ENCODE data around the gene RC3H1.
"Not testable (repeated sequence)": the region's sequence is repeated elsewhere in the genome, so short reads cannot be mapped to it uniquely, and the experiment has no call there.

The RC3H1 gene

DNA sequence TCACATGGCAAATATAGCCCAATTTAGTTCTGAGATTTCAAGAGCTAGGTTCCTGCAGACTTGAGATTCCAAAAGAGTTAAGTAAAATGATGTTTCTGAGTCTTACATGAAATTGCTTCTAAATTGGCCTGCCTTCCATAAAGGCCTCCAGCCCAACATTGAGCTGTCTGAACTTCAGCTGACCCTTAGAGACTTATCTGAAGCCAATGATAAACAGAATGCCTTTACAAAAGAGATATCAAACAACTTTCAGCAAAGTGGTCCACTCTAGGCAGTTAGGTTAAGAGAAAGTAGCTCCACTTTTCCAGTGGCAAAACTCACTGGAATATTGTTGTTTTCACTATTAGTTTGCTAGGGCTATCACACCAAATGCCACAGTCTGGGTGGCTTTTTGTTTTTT, 6.3 kb upstream of the RC3H1 start:
- DNase-seq (ENCODE audit: low read depth in 3 of 3) = no peak

DNA sequence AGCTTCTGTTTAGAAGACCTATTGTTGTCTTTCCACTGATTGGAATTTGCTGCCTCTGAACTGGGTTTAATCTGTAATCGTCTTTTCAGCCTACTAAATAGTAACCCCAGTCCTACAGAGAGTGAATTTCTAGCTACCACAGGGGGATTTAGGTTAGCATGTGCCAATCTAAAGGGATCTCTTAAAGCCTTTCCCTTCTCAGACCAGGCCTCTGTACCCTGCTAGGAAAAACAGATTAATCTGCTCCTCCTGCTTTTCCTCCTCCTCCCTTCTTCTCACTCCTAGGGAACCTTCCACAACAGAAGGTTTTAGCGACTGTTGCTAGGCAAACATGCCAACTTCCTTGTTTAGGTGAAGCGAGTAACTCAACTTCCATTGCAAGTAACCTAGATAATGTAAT, 1.3 kb upstream of the RC3H1 start:
- no peak for DNase-seq (ENCODE audit: low read depth in 3 of 3)

DNA sequence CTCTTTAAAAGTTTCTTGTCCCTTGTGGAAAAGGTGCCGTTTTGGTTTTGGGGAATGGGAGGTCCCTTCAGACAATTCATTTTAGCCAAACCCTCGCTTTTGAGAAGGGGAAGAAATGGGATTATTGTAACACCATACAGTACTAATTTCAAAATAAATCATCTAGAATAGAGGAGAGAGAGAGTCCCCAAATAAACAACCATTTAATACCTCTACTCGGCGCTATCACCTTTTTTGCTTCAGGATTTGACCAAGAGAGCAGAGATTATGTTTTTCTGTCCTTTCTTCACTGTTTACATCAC, 770 bp upstream of the RC3H1 start:
- no peak for DNase-seq (ENCODE audit: low read depth in 3 of 3)

DNA sequence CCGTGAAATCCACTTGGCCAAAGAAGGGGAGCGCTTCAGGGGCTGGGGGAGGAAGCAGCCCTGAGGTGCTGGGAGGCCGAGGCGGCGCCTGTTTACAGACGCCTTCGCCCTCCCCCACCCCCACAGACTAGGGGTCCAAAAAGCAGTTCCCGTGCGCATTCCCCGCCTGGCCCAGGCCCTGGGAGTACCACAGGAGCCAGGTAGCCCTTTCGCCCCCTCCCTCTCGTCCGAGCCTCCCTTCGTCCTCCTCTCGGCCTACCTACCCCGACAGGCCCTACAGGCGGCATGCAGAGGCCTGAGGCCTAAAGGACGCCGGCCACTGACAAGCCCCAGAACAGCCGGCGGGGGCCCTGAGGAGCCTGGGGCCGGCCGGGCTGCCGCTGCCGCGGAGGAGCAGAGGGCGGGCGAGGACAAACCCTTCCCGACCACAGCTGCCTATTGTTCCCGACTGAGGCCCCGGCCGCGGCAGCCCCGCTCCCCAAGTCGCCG, 522 bp downstream of the RC3H1 start:
- peak in 2 of 3 experiments; percentile 13 to 17 for DNase-seq (ENCODE audit: low read depth in 3 of 3)

DNA sequence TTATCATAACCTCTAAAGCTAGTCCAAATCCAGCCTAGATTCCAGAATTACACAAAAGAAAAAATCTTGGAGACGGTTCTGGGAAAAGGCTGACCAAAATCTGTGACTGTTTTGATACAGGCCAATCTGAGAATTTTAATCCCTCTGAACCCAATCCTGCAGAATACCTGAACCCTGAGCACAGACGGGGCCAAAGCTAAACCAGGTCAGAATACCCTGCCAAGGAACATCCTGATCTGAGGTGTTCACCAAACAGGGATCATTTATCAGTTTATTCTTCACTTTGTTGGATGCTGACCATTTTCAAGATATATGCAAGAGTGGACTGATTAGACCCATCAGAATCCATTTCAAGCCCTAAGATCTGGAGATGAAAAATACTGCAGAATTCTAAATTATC, 3.6 kb downstream of the RC3H1 start:
- no peak for DNase-seq (ENCODE audit: low read depth in 3 of 3)

DNA sequence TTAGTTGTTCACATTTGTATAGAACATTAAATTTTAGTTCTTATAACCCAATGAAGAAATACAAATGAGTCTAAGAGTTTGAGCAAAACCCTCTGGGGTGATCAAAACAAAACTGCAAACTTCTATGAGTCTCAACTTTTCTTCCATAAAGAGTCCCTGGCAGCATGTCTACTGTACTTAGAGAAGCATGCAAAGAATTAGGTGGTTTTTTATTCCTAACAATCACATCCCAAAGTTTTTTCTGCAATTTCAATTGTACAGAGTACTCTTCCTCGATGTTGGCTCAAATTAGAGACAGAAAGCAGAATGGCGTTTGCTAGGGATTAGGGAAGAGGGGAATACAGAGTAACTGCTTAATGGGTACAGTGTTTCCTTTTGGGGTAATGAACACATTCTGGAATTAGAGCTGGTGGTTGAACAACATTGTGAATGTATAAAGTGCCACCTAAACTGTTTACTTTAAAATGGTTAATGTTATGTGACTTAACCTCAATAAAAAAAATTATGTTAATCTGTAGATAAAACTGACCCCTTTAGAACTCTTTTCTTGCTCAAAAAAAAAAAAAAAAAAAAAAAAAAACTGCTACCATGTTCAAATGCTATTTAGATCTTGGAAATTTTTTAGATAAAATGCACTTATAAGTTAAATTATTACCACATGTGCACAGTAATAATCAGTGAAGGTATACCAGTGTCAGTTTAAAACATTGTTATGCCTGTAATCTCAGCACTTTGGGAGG, 4.8 kb downstream of the RC3H1 start:
- DNase-seq (ENCODE audit: low read depth in 3 of 3) = no peak

DNA sequence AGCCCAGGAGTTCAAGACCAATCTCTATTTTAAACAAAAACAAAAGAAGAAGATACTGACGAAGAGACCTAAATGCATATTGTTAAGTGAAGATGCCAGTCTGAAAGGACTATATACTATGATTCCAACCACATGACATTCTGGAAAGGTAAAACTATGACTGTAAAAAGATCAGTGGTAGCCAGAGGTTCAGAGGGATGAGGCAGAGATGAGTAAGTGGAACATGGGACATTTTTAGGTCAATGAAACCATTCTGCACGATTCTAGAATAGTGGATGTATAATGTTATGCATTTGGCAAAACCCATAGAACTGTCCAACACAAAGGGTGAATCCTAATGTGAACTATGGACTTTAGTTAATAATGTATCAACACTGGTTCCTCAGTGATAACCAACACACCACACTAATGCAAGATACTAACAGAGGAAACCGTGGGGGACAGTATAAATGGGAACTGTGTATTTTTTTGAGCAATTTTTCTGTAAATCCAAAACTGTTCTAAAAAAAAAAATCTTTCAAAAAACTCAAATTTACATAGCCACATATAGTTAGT, 8.2 kb downstream of the RC3H1 start:
- DNase-seq (ENCODE audit: low read depth in 3 of 3) = no peak

DNA sequence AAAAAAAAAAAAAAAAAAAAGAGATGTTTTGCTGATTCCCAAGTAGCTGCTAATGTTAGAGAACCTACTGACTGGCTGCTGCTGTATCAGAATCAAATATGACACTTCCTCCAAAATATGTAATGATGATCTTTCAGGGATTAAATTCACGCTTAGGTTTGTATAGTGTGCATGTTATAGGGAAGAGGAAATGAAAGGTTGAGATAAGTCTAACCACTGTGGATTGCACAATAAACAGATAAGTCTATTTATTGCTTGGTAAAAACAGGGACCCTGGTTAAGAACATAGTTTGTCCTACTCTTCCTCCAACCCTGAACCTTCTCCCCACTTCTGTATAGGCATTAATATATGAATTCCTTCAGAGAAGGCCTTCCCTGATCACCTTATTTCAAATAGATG, 13.2 kb downstream of the RC3H1 start:
- DNase-seq (ENCODE audit: low read depth in 3 of 3) = no peak

DNA sequence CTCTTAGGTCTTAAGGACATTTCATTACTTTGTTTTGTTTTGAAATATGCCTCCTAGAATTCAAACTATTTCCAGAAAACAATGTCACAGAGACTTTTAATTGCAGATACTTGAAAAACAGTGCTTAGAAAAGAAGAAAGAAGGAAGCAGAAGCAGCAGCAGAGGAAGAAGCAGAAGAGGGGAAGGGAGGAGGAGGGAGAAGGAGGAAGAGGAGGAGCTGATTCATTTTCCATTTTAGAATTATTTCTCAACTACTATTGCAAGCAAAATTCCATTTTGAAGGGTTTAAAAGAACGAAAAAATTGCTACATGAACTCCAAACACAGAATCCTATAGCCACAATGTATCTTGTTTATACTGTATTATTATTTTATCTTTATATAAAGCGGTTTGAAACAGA, 13.9 kb downstream of the RC3H1 start:
- DNase-seq (ENCODE audit: low read depth in 3 of 3) = no peak

DNA sequence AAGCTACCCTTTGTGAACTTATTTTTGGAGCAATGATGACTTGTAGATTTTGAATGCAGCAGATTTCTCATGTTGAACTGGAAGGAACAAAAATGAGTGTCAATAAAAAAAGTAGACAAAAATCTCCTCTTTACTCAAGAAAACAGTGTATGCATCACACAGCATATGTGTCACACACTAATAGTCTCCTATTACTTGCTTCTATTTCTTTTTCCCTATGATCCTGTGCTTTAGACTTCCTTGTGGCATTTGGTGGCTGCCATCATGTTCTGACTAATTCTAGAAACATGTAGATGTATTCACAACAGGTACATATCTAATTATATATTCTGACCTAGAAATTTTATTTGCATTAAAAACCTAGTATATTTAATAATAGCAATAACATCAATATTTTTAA, 14.3 kb downstream of the RC3H1 start:
- DNase-seq (ENCODE audit: low read depth in 3 of 3) = no peak

DNA sequence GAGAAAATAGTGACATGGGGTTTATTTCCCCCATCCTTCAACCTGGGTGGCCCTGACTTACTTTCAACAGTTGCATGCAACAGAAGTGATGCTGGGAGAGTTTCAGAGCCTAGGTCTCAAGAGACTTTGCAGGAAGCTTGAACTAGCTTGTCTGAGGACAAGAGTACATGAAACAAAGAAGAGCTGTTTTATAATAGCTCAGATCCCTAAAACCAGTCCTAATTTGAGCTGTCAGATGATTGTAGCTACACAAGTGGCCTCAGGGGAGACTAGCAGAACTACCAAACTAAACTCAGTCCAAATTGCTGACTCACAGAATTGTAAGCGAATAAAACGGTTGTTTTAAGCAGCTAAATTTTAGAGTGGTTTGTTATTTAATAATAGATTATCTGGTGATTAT, 17.1 kb downstream of the RC3H1 start:
- no peak for DNase-seq (ENCODE audit: low read depth in 3 of 3)

DNA sequence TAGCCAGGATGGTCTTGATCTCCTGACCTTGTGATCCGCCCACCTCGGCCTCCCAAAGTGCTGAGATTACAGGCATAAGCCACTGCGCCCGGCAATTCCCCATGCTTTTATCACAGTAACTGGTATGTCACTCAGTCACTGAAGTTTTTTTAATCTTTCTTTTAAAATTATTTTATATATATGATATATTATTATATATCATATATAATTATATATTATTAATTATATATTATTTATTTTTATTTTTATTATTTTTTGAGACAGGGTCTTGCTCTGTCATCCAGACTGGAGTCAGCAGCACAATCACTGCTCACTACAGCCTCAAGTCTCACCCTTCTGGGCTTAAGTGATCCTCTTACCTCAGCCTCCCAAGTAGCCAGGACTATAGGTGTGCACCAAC, 18.3 kb downstream of the RC3H1 start:
- DNase-seq (ENCODE audit: low read depth in 3 of 3) = no peak

DNA sequence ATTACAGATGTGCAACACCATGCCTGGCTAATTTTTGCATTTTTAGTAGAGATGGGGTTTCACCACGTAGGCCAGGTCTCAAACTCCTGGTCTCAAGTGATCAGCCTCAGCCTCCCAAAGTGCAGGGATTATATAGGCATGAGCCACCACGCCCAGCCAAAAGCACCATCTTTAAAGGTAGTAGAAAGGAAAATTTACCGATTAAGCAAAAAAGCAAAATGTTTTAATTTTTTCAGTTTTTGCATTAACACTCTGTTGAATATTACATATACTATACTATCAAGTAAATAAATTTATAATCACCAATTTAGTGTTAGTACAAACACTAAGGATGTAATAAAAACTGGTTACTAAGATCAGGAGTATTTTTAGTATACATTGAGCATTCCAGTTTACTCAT, 20.6 kb downstream of the RC3H1 start:
- no peak for DNase-seq (ENCODE audit: low read depth in 3 of 3)

DNA sequence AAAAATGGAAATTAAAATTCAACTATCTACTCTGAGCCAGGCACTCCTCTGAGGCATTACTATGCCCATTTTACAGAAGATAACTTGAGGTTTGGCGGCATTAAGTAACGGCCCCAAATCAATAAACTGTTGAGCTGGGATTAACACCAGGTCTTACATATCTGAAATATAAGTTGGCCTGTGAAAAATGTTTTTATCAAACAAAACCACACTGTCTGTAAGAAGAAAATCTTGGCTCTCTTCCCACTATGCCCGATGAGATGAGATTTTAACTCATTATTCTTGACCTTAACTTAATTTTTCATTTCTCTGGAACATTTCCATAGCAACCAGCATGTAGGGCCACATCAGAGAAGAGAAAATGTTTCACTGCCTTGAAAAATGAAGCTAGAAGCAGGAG, 21.8 kb downstream of the RC3H1 start:
- no peak for DNase-seq (ENCODE audit: low read depth in 3 of 3)

DNA sequence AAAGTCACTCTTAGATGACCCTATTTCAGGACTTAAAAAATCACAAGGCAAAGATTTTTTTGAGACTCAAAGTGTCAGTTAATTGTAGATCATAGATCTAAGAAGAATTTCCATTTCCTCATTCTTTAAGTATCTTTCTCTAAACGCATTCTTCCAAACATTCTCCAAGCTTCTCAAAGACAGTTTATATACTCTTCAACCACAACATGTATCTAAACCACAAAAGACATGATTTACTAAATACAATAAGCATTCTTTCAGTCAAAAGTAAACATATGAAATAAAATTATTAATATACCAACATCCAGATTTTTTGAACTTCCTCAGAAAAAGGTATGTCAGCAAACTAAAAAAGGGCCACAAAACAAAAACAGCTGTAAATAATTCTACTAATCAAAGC, 24.4 kb downstream of the RC3H1 start:
- DNase-seq (ENCODE audit: low read depth in 3 of 3) = no peak

DNA sequence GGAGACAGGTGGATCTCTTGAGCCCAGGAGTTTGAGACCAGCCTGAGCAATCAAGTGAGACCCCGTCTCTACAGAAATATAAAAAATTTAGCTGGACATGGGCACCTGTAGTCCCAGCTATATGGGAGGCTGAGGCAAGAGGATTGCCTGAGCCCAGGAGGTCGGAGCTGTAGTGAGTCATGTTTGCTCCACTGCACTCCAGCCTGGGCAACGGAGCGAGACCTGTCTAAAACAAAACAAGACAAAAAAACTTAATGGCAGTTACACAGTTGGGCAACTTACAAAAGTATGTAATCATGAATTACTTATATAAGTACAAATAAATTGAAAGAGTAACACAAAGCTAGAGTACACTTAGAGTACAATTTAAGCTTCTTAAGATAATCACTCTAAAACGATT, 25.2 kb downstream of the RC3H1 start:
- no peak for DNase-seq (ENCODE audit: low read depth in 3 of 3)

DNA sequence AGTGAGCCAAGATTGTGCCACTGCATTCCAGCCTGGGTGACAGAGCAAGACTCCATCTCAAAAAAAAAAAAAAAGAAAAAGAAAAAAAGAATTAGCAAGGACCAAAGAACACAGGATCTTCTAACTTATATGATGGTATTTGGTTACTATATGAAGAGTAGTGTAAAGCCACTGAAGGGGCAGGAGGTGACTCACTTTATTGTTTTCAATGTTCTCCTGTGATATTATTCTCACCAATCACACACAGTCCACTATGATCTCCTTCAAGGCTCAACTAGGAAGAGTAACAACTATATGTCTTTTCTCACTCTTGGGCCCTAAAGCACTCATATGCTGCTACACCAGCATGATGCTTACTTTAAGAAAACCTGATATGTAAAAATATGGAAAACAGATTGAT, 26.7 kb downstream of the RC3H1 start:
- no peak for DNase-seq (ENCODE audit: low read depth in 3 of 3)

DNA sequence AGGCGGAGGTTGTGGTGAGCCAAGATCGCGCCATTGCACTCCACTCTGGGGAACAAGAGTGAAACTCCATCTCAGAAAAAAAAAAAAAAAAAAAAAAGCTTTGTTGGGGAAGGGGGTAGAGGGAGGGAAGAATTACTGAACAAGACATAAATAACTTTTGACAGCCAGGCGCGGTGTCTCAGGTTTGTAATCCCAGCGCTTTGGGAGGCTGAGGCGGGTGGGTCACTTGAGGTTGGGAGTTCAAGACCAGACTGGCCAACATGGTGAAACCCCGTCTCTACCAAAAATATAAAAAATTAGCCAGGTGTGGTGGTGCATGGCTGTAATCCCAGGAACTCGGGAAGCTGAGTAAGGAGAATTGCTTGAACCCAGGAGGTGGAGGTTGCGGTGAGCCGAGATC, 28.2 kb downstream of the RC3H1 start:
- DNase-seq (ENCODE audit: low read depth in 3 of 3) = not testable (repeated sequence)

DNA sequence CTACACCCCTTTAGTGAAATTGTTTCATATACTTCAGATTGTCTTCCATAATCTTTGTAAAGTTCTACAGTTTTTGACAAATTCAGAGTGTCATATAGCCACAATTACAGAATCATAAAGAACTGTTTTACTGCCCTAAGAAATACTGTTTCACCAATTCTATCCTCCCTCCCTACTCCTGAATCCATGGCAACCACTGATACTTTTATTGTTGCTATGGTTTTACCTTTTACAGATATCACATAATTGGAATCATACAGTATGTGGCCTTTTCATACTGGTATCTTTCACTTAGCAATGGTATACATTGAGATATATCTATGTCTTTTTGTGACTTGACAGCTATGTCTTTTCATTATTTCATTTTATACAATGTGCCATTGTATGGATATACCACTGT, 34.1 kb downstream of the RC3H1 start:
- no peak for DNase-seq (ENCODE audit: low read depth in 3 of 3)

DNA sequence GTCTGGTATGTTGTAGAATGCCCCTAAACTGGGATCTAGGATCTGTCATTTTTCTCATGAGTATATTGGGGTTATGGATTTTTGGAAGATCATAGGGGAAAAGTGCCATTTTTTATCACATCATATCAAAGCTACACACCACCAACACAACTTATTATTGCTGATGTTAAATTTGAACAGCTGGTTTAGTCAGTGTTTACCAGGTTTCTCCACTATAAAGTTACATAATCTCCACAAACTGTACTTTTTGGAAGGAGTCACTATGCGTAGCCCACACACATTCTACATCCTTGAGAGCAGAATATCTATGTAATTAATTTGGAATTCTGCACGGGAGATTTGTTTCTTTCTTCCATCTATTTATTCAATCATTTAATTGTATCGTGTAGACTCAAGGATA, 35.2 kb downstream of the RC3H1 start:
- DNase-seq (ENCODE audit: low read depth in 3 of 3) = no peak

DNA sequence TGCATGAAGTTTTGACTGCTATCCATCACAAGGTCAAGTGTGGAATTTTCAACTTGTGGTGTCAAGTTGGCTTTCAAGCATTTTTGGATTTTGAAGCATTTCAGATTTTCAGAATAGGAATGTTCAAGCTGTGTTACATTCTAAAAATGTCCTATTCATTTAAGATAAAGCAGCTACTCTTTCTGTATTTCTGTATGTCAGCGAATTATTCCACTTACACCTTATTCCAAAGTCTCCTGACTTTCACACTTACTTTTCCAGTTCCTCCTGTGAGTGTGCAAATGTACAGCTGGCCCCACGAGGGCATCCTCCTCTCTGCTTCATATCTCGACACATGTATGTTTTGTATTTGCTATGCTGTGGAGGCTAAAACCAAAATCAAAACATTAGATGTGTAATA, 51.9 kb downstream of the RC3H1 start:
- no peak for DNase-seq (ENCODE audit: low read depth in 3 of 3)

DNA sequence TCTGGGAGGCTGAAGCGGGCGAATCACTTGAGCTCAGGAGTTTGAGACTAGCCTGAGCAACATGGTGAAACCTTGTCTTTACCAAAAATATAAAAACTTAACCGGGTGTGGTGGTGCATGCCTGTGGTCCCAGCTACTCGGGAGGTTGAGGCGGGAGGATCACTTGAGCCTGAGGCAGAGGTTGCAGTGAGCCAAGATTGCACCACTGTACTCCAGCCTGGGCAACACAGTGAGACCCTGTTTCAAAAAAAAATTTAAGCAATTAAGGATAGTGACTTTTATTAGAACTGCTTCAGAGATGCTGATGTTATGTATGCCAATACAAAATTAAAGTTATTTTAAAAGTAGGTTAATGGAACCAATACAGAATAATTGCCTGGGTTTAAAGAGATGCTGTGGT, 56.3 kb downstream of the RC3H1 start:
- DNase-seq (ENCODE audit: low read depth in 3 of 3) = not testable (repeated sequence)

DNA sequence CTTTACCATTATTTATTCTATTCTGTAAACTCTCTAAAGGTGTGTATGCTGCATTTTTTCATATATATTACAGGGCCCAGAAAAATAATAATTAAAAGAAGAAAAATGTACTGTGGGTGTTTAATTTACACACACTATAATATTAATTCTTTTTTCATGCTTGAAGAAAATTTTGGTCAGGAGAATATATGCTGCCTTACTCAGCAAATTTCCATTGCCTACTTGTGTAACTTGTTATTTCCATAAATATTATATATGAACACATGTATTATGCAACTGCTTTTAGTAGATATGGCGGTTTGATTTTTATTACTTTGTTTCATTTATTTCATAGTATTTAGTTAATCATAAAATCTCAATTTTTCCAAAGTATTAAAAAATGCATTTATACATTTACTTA, 58.7 kb downstream of the RC3H1 start:
- DNase-seq (ENCODE audit: low read depth in 3 of 3) = no peak

DNA sequence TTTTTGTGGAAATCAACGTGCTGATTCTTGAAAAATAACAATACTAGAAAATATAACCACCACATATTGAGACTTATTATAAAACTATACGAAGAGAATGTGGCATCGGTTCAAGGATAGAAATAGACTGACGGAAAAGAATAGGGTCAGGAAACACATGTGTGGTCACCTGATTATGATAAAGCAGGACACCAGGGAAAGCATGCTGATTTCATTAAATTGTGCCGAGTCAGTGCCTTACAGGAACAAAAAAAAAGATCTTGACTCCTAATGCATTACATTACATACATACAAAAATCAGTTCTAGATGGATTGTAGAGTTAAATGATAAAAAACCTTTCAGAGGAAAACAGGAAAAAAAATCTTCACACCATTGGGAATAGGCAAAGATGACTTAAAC, 61.5 kb downstream of the RC3H1 start:
- no peak for DNase-seq (ENCODE audit: low read depth in 3 of 3)

Measured in stimulated activated CD4-positive, alpha-beta T cell treated with anti-CD3 and anti-CD28 coated beads, TNF-alpha, amount 100 ng/mL, for 4 hours (primary cell).